ENCODE results near the gene TULP4.
"Not testable (repeated sequence)": the region's sequence is repeated elsewhere in the genome, so short reads cannot be mapped to it uniquely, and the experiment has no call there.

Gene TULP4

DNA sequence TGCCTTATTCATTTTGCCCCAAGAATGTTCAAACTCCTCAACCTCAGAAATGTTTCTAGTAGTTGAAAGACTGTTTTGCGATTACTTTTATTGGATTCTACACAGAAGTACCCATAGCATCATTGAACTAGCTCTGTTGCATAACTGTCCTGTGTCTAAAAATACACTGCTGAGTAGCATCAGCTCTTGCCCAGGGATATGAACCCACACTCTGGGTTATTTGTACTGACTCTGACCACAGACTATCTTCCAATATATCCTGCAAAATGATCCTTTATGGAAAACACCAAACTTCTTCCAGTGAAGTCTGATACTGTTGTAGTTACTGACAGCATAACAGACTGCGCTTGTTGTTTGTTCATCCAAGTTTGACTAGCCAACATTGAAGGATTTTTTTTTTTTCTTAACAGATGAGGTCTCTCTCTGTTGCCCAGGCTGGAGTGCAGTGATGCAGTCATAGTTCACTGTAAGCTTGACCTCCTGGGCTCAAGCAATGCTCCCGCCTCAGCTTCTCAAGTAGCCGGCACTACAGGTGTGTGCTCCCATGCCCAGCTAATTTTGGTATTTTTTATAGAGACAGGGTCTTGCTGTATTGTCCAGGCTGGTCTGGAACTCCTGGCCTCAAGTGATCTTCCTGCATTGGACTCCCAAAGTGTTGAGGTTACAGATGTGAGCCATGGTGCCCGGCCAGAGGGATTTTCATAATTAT, 49.9 kb downstream of the TULP4 start:
- DNase-seq = peak; percentile 22

DNA sequence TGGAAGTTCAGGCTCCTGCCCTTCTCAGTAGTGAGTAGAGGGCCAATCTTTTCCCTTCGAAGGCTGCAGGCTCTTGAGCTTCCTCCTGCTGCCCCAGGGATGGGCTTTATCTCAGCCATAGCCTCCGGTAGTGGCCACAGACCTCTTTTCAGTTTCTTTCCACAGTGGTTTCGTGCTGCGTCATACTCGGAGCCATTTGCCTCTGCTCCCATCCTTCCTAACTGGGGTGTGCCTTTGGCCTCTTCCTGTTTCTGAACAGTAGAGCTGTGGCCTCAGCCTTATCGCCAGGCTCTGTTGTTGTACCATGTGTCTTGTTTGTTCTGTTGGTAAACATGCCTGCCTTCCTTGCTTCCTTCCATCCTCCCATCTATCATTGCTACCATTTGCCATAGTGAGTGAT, 54.1 kb downstream of the TULP4 start:
- no peak for DNase-seq

DNA sequence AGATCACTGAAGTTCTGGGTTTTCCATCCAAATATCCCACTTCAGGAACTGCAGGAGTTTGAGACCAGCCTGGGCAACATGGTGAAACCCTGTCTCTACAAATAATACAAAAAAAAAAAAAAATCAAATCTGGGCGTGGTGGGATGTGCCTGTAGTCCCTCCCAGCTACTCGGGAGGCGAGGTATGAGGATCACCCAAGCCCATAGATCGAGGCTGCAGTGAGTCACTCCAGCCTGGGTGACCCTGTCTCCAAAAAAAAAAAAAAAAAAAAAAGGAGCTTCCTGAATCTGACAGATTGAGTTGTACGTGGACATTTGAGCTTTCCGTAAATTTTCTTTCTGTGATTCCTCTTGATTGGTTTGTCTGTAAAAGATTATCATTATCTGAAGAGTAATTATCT, 55.6 kb downstream of the TULP4 start:
- DNase-seq = no peak

DNA sequence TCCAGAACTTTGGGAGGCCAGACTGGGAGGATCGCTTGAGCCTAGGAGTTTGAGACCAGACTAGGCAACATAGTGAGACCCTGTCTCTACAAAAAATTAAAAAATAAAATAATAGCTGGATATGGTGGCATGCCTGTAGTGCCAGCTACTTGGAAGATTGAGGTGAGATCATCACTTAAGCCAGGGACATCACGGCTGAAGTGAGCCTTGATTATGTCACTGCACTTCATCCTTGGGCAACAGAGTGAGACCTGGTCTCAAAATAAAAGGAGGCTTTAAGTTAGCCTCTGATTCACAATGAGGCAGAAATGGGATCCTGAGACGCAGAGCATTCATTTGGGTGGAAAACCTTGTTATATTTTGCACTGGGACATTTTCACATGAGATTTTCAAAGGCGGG, 57.0 kb downstream of the TULP4 start:
- DNase-seq = no peak

DNA sequence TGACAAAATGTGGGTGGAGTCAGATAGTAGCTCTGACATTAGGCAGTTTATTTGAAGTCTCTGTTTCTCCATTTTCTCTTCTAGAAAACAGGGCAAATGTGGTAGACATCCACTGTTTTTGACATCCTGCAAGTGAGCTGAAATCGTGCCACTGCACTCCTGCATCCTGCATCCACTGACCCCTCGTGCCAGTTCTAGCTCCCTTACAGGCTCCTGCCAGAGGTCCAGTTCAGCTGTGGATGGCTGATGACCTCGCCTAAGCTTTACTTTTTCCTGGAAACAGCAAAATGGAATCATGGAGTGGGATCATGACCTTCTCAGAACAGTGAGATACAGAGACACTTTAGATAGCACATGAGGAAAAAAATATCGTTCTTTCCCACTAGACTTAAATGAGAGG, 58.5 kb downstream of the TULP4 start:
- DNase-seq = no peak

DNA sequence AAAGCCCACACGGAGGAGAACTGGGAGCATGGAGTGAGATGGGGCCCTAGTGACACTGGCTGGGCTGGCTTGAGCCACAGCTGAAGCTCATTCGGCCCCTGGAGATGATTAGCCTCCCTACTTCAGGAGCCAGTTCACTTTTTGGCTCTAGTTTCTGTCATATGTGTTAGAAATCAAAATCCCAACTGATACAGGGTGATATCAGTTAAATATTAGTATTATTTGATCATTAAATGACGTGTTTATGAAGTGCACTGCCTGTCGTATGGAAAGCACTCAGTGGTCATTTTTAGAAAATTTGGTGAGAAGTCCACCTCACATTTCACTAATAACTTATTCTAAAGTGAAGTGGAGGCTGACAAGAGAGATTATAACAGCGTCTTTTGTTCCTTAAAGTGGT, 59.0 kb downstream of the TULP4 start:
- DNase-seq = no peak

DNA sequence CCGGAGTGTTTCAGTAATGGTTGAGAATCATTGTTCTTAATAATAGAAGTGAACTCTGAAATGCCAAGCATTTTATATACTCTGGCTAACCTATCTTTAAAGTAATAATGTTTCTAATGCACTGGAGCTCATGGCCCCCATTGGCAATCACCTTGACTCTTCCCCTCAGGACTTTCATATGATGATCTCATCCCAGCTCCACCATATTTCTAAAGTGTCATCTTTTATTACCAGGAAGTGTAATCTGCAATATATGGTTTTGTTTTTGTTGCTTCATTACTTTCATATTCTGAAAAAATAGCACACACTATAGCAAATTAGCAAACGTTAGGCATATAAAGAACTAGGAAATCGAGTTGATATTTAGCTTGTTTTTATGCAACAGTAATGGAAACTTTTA, 60.3 kb downstream of the TULP4 start:
- no peak for DNase-seq

DNA sequence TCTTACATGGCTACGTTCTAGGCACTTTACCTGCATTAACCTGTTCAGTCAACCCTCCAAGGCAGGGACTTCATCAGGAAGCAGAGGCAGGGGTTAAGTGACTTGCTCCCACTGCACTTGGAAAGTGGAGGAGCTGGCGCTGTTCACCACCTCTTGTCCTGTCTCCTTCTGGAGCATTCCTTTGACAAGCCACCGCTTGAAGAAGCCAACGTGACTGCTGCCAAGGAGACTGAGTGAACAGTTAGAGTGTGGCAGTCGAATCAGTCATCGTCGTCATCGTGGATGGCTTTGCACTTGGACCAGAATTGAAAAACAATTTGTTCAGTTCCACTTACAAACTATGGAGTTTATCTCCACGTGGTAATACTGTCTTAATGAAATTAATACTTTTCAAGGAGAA, 60.9 kb downstream of the TULP4 start:
- no peak for DNase-seq

DNA sequence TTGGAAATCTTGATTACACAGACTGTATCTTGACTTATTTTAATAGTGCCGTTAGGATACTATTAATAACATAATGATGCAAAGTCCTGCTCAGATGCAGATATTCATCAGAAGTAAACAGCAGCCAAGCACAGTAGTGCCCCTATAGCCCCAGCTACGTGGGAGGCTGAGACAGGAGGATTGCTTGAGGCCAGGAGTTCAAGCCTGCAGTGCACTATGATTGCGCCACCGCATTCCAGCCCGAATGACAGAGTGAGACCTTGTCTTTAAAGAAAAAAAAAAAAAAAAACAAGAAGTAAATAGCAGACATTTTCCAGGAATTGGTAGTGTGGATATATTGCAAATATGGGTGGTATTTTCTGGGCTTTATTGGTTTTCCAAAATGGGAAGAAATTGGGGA, 61.8 kb downstream of the TULP4 start:
- DNase-seq = peak; percentile 7

DNA sequence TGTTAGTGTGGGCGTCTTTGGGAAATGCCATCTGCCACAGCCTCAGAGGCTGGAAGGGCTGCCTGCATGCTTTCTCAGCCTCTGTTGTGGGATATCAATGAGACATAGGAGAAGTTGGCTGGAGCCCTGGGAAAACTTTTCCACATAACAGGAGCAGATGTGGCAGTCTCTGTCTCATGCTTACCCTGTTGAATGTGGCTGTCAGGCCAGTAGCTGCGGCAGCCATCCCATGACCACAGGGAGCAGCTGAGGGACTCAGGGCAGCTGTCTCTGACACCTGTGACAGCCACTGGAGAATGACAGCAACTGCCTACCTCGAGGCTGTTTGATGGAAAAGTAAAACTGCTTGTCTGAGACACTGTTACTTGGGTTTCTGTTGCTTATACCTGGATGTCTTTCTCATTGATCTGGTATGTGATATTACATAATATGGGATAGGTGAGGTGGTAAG, 64.4 kb downstream of the TULP4 start:
- peak; percentile 53 for DNase-seq

DNA sequence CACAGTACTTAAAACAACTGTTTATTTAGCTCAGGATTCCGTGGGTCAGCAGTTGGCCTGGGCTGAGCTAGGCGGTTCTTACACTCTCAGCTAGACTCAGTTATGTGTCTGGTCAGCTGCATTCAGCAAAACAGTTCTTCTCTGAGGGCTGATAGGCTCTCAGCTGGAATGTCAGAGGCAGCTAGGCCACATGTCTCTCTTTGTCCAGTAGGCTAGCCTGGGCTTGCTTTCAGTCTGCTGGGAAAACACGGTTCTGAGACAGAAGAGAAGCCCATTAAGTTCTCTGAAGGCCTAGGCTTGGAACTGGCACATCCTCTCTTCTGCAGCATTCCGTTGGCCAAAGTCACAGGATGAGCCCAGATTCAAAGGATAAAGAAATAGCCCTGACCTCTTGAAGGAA, 65.6 kb downstream of the TULP4 start:
- DNase-seq = no peak

DNA sequence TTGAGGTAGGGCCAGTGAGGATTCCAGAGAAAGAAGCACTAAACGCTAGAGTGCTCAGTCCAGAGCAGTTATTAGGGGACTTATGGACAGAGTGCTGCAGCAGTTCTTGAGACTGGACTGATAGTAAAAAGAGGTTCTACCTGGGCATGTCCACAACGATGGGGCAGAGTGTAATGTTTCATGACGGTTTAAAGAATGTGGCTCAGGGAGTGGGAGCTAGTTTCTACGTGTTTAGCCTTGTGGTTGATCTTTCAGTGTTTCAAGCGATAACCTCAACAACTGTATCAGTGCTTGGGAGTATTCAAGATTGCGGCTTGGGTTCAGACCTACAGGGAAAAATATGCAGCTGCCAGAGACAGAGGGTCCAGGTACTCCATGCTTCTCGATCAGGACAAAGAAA, 67.1 kb downstream of the TULP4 start:
- DNase-seq = no peak

DNA sequence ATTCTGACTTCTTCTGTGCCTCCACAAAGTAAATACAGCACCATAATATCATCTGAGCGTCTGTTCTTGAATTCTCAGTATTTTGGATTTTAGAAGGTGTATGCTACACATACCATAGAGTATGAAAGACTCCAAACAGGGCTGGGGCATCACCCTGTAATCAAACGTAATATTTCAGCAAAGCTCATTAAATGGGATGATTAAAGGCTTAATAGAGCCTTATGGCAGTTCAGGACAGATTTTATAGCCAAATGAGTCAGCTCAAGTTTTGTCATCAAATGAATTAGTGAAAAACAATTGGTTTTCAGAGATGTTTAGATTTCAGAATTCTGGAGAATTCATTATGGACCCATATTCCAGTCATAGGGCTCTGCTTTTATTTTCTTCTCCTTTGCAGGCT, 68.9 kb downstream of the TULP4 start:
- DNase-seq = peak; percentile 32

DNA sequence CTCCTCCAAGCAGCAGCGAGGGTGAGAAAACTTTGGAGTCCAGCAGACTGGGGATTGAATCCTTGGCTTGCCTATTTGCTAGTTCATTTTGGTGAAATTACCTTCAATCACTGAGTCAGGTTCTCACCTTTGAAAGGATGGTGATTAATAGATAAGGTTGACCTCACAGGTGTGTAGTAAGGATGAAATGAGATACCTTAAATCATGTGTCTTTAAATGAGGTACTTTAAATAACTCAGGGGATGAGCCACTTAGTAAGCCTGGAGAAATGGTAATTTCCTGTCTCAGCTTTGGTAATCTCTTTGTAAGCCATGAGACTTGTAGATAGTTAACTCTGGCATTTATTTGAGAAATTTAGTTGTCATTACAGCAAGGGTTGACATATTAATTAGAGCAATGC, 70.2 kb downstream of the TULP4 start:
- no peak for DNase-seq

DNA sequence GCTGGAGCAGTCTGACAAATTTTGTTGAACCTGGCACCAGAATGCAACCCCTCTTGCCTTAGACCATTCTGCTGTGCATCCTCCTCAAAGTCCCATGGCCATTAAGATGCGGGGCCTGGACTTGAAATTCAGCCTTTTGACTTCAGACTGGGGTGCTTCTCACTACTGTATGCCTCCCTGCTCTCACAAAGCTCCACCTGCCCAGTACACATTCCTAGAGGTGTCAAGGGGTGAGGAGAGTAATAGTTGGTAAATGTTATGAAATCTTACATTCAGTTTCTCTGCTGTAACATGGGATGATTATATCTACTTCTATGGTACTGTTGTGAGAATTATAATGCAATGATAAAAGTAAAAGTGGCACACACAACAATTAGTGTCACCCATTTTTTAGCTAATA, 70.8 kb downstream of the TULP4 start:
- no peak for DNase-seq

DNA sequence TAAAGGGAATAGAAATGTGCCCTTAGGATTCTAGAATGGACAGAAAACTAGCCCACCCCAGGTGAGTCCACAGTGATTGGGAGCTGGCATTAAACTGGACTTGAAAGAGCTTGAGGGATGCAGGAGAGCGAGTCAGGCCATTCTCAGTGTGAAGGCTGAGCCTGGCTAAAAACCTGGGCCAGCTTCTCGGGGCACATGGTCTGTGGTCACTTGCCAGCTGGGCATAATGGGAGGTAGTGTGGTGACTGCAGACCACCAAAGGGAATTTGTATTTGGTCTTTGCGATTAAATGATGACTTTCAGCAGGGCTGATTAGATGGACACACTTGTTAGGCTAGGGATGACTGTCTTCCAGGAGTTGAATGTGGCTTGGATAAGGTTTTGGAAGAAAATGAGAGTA, 71.3 kb downstream of the TULP4 start:
- DNase-seq = no peak

DNA sequence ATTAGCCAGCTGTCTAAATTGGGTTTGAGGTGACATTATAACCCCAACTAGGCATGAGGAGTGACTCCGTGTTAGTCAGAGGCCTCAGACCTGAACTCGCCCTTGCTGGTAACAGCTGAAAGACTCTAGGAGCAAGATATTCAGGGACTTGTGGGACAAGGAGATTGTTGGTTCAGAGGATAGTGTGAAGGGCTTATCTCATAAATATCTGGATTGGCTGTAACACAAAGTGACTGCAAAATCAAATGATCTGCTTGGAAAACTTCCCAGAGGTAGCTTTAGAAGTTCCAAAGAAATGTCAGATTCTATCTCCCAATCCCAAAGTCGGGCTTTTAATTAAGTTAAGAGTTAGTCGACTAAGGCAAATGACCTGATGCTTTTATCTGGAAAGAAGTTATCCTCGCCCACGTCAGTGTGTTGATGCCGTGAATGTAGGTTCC, 72.4 kb downstream of the TULP4 start:
- DNase-seq = no peak

DNA sequence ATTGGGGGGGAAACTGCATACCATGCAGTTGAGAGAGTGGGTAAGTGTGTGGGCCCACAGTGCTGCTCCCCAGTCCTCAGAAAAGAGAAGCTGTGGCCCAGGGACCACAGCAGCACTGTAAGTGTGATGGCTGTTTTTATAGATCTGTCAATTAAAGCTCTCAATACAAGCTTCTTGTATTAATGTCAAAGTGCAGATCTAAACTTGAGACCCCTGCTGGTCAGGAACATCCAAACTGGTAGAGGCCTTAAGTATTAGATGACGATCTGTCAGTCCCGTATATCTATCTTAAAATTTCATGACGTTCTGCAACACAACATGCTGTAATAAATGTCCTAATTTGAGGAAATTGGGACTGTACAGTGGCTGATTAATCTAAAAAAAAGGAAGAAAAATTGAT, 74.8 kb downstream of the TULP4 start:
- no peak for DNase-seq

DNA sequence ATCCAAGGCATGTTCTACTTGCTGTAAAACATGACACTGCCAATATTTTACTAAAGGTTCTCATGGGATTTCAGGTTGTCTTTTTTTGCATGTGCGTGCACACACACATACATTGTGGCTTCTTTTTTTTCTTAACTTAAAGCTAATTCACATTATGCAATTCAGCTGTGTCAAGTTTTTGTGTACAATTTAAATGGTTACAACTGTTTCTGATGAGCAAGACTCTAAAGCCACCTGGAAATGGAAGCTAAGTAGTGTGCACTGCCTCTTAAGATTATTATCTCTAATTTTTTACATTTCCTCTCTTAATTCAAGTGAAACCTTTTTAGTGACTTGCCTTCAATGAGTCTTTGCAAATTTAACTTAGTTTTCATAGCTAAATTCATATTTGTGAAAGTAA, 75.3 kb downstream of the TULP4 start:
- no peak for DNase-seq

DNA sequence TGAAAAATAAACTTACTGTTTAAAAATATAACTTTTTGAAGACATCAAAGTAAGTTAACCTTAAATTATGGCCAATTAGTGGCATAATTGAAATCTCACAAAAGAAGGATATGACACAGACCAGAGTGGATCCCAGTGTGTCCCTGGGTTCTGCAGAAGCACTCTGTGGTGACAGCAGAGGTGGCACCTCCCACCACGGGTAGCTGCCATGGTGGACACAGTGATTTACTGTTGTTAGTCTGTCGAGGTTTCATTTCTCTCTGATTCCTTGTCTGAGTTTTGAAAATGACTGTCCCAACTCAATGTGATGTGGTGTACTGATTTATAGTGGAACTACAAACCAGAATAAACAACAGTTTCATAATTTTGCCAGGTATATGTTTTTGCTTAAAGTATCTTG, 76.5 kb downstream of the TULP4 start:
- no peak for DNase-seq

DNA sequence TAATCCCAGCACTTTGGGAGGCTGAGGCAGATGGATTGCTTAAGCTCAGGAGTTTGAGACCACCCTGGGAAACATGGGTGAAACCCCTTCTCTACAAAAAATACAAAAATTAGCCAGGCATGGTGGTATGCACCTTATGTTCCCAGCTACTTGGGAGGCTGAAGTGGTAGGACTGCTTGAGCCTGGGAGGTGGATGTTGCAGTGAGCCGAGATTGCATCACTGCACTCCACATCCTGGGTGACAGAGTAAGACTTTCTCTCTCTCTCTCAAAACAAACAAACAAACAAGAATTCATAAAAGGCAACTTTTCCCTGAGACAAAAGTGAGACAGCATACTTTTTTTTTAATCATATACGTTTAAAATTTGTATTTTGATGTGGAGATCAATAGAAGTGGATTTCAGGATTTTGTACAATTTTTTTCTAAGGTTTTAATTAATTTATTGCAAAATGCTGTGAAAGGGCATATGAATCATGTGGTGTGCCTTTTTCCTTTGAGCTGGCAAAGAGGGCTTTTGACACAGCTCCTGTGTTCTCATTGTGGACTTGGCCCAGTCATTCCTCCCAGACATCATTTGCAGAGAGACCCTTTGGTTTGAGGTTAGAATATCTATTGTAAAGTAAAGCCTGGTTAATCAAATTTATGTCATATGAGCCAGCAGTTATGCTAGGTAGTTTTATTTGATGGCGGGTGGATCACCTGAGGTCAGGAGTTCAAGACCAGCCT, 77.1 kb downstream of the TULP4 start:
- no peak for DNase-seq

DNA sequence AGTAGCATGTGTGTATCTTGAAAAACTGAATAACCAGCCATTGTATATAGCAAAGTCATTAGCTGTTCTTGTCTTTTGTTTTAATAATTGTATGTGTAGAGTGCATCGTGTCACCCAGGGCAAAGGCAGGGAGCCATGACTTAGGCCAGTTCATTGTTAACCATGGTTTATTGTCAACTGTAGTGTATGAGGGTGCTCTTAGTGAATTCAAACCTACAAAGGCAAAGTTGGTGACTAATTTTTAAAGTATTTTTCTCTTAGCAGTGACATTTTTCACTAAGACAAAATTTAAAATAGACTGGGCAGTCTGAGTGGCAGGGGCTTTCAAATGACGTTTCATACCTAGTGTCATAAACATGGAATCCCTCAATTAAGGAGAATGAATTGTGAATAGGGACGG, 79.0 kb downstream of the TULP4 start:
- no peak for DNase-seq

DNA sequence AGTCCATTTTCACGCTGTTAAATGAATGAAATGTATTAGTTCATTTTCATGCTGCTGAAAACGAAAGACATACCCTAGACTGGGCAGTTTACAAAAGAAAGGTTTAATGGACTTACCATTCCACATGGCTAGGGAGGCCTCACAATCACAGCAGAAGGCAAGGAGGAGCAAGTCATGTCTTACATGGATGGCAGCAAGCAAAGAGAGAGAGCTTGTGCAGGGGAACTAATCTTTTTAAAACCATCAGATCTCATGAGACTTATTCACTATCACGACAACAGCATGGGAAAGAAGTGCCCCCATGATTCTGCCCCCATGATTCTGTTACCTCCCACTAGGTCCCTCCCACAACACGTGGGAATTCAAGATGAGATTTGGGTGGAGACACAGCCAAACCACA, 79.7 kb downstream of the TULP4 start:
- DNase-seq = not testable (repeated sequence)

DNA sequence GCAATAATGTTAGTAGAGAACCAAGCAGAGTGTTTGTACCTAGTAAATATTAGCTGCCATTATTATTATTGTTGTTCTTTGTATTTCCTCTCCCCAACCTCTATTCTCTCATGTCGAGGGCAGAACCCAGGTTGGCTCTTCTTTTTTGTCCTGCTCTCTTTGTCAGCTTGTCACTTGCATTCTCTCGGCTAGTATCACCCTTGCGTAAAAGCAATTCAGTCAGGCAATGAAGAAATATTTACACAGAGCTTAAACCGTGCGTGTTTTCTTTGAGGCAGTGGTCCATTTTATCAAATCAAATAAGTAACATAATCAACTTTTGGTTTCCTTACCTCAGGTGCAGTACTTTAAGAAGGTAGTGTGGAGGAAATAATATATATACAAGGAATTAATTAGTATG, 83.9 kb downstream of the TULP4 start:
- DNase-seq = no peak

DNA sequence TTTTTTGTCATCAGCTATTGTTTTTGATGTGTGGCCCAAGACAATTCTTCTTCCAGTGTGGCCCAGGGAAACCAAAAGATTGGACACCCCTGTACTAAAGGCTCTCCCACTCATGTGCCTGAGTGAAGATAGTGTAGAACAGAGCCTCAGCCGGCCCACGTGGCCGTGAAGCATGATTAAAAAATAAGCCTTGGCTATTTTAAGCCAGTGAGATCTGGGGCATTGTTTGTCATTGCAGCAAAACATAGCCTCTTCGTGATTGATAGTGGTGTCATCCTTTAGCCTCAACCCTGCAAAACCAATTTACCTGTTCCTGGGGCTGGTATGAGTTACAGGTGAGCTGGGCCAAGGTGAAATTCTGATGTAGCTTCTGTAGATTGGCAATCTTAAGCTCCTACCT, 85.3 kb downstream of the TULP4 start:
- no peak for DNase-seq

All from fibroblast of skin of right quadriceps (primary cell).